Neural progenitor cell (in vitro differentiated cells): ENCODE measurements around the gene SREBF1. TPM values are rescaled to one million over a fixed set of nuclear protein-coding genes. Genes with fewer than 3 reads are reported as not detected.

Source experiments
- DNase-seq: peaks from one replicate; pipeline ENCODE4 v3.0.0-alpha.2; 2016; ENCODE audit warnings: low spot score
- H2AFZ ChIP-seq: fragments of 200-600 bp; sonication (generic); replicated peaks from 2 replicates; pipeline ENCODE4 v1.6.1; 2016; ENCODE audit warnings: antibody characterized with exemption
- H3F3A ChIP-seq: fragments of 200-600 bp; sonication (generic); 2 replicates; pipeline ENCODE4 v1.6.1; 2016; ENCODE audit warnings: antibody characterized with exemption, low read depth
- H3K27ac ChIP-seq: fragments of 200-600 bp; sonication (generic); 2 replicates; pipeline ENCODE4 v1.5.1; 2016; ENCODE audit warnings: mild to moderate bottlenecking
- H3K27me3 ChIP-seq: fragments of 200-600 bp; sonication (generic); 2 replicates; pipeline ENCODE4 v1.6.1; 2016; ENCODE audit warnings: mild to moderate bottlenecking, moderate library complexity
- H3K36me3 ChIP-seq: fragments of 200-600 bp; sonication (generic); 2 replicates; pipeline ENCODE4 v1.5.1; 2016
- H3K4me1 ChIP-seq: fragments of 200-600 bp; sonication (generic); 2 replicates; pipeline ENCODE4 v1.6.1; 2016; ENCODE audit warnings: mixed run types
- H3K4me2 ChIP-seq: fragments of 200-600 bp; sonication (generic); 2 replicates; pipeline ENCODE4 v1.6.1; 2016
- H3K4me3 ChIP-seq: fragments of 200-600 bp; sonication (generic); 2 replicates; pipeline ENCODE4 v1.5.1; 2016
- H3K79me2 ChIP-seq: fragments of 200-600 bp; sonication (generic); 2 replicates; pipeline ENCODE4 v1.6.1; 2016; ENCODE audit warnings: low read depth
- H3K9ac ChIP-seq: fragments of 200-600 bp; sonication (generic); 2 replicates; pipeline ENCODE4 v1.6.1; 2016
- H3K9me3 ChIP-seq: fragments of 200-600 bp; sonication (generic); 2 replicates; pipeline ENCODE4 v1.5.1; 2016; ENCODE audit warnings: low read depth
- H4K20me1 ChIP-seq: fragments of 200-600 bp; sonication (generic); 2 replicates; pipeline ENCODE4 v1.6.1; 2016; ENCODE audit warnings: low read depth
- H3K27ac Mint-ChIP-seq: 3 replicates; pipeline ENCODE4 v1.8.0; 2021; ENCODE audit warnings: mixed read lengths
- H3K27me3 Mint-ChIP-seq: 2 replicates; pipeline ENCODE4 v1.8.0; 2022; ENCODE audit warnings: low read depth, mild to moderate bottlenecking, inconsistent platforms, moderate library complexity, mixed read lengths; ENCODE audit not compliant: insufficient read depth
- H3K36me3 Mint-ChIP-seq: 3 replicates; pipeline ENCODE4 v1.8.0; 2021; ENCODE audit warnings: mixed read lengths
- H3K4me1 Mint-ChIP-seq: 3 replicates; pipeline ENCODE4 v1.8.0; 2021; ENCODE audit warnings: mixed read lengths
- H3K4me3 Mint-ChIP-seq: 3 replicates; pipeline ENCODE4 v1.8.0; 2021; ENCODE audit warnings: mild to moderate bottlenecking, moderate library complexity, mixed read lengths
- H3K9me3 Mint-ChIP-seq: 3 replicates; pipeline ENCODE4 v1.8.0; 2020; ENCODE audit warnings: mixed read lengths
- EZH2 ChIP-seq: fragments of 200-600 bp; sonication (generic); IDR thresholded peaks from 2 replicates; pipeline ENCODE4 v1.6.1; 2017; ENCODE audit warnings: antibody characterized with exemption, mild to moderate bottlenecking, moderate library complexity
- EZH2phosphoT487 ChIP-seq: fragments of 200-600 bp; sonication (generic); IDR thresholded peaks from 2 replicates; pipeline ENCODE4 v1.6.1; 2017; ENCODE audit warnings: antibody characterized with exemption
- total RNA-seq: library from RNA; depleted of rRNA; stranded (reverse); fragments of >200 nt; gene quantifications from 2 replicates; pipeline ENCODE4 v1.2.3, GENCODE V29; 2015; ENCODE audit warnings: low replicate concordance
- TF ChIP-seq, protein P1 (sequence below): fragments of 200-600 bp; sonication (generic); IDR thresholded peaks from 2 replicates; pipeline ENCODE4 v1.5.1; 2017; ENCODE audit warnings: antibody characterized with exemption, mild to moderate bottlenecking

Gene SREBF1
- total RNA-seq, 1 donor from 2014 or later, result 12.7 TPM

DNA sequence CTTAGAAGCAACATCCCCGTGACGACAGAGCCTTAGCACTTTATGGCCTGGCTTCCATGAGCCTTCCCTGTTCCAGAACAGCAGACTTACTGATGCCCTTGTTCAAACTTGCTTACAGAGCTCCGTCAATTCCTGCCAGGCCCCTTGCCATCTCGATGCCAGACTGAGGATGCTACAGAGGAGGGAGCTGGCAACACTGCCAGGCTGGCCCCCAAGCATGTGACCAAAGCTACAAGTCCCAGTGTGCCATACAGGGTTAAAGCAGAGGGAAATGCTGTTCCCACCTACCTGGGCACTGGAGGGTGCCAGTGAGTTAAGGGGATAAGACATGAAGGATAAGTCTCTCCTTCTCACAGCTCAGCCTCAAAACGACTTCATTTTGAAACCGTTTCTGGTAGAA is 33.5 kb upstream of the SREBF1 start:
- H3K4me3 ChIP-seq, result no peak overlapping the region
- no peaks in the 10 kb centered on the region for H3K9me3 Mint-ChIP-seq
- no peaks in the 10 kb centered on the region for H3K9me3 ChIP-seq
- no peak overlapping the region for H3K27ac Mint-ChIP-seq
- peaks cover 20% of the 10 kb centered on the region for H3K4me1 ChIP-seq
- H3K36me3 Mint-ChIP-seq, result peaks cover 8% of the 10 kb centered on the region
- peaks cover 51% of the 10 kb centered on the region for H3K4me1 Mint-ChIP-seq
- no peaks in the 10 kb centered on the region for H3K79me2 ChIP-seq
- H3K4me3 Mint-ChIP-seq, result no peak overlapping the region
- H3K36me3 ChIP-seq, result no peaks in the 10 kb centered on the region
- no peak overlapping the region for H2AFZ ChIP-seq
- DNase-seq, result no peak
- H3K27ac ChIP-seq, result no peak overlapping the region
- TF ChIP-seq EZH2phosphoT487 (no peak), EZH2 (no peak)
- TF ChIP-seq, protein P1, sequence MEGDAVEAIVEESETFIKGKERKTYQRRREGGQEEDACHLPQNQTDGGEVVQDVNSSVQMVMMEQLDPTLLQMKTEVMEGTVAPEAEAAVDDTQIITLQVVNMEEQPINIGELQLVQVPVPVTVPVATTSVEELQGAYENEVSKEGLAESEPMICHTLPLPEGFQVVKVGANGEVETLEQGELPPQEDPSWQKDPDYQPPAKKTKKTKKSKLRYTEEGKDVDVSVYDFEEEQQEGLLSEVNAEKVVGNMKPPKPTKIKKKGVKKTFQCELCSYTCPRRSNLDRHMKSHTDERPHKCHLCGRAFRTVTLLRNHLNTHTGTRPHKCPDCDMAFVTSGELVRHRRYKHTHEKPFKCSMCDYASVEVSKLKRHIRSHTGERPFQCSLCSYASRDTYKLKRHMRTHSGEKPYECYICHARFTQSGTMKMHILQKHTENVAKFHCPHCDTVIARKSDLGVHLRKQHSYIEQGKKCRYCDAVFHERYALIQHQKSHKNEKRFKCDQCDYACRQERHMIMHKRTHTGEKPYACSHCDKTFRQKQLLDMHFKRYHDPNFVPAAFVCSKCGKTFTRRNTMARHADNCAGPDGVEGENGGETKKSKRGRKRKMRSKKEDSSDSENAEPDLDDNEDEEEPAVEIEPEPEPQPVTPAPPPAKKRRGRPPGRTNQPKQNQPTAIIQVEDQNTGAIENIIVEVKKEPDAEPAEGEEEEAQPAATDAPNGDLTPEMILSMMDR, result no peak
- peaks cover 10% of the 10 kb centered on the region for H4K20me1 ChIP-seq
- peaks cover 24% of the 10 kb centered on the region for H3F3A ChIP-seq
- H3K27me3 ChIP-seq, result peaks cover 65% of the 10 kb centered on the region
- H3K4me2 ChIP-seq, result no peak overlapping the region
- H3K27me3 Mint-ChIP-seq, result no peaks in the 10 kb centered on the region
- H3K9ac ChIP-seq, result no peak overlapping the region

GRCh38 chr17:17868641-17869522 is 32.1 kb upstream of the SREBF1 start:
- H2AFZ ChIP-seq, result no peak overlapping the region
- TF ChIP-seq EZH2 (no peak), EZH2phosphoT487 (no peak)
- TF ChIP-seq, protein P1, result no peak
- H3K4me2 ChIP-seq, result peak overlapping the region; percentile 71
- Mint-ChIP-seq H3K4me1 (peaks cover 51% of the 10 kb centered on the region), H3K27ac (peak overlapping the region; percentile 85), H3K9me3 (no peaks in the 10 kb centered on the region), H3K27me3 (peaks cover 3% of the 10 kb centered on the region), H3K4me3 (peak overlapping the region; percentile 65), H3K36me3 (peaks cover 8% of the 10 kb centered on the region)
- no peak overlapping the region for H3K27ac ChIP-seq
- DNase-seq, result peak; percentile 69
- no peaks in the 10 kb centered on the region for H3K36me3 ChIP-seq
- H3K9ac ChIP-seq, result no peak overlapping the region
- peaks cover 24% of the 10 kb centered on the region for H3F3A ChIP-seq
- no peaks in the 10 kb centered on the region for H3K9me3 ChIP-seq
- H3K4me3 ChIP-seq, result no peak overlapping the region
- H3K27me3 ChIP-seq, result peaks cover 64% of the 10 kb centered on the region
- H4K20me1 ChIP-seq, result peaks cover 10% of the 10 kb centered on the region
- peaks cover 20% of the 10 kb centered on the region for H3K4me1 ChIP-seq
- no peaks in the 10 kb centered on the region for H3K79me2 ChIP-seq

- peaks cover 8% of the 10 kb centered on the region for H3K27me3 Mint-ChIP-seq
- no peaks in the 10 kb centered on the region for H3K9me3 Mint-ChIP-seq
- no peaks in the 10 kb centered on the region for H3K9me3 ChIP-seq
Measured at GRCh38 chr17:17866897-17867296, 30.1 kb upstream of the SREBF1 start.

More at GRCh38 chr17:17866897-17867296, 30.1 kb upstream of the SREBF1 start:
- H2AFZ ChIP-seq, result no peak overlapping the region
- no peak overlapping the region for H3K27ac ChIP-seq
- H3K27me3 ChIP-seq, result peaks cover 61% of the 10 kb centered on the region
- H3K4me3 ChIP-seq, result no peak overlapping the region
- Mint-ChIP-seq H3K4me1 (peaks cover 53% of the 10 kb centered on the region), H3K27ac (peak overlapping the region; percentile 25), H3K36me3 (peaks cover 6% of the 10 kb centered on the region), H3K4me3 (peak overlapping the region; percentile 38)
- peaks cover 20% of the 10 kb centered on the region for H3K4me1 ChIP-seq
- peaks cover 10% of the 10 kb centered on the region for H4K20me1 ChIP-seq
- TF ChIP-seq EZH2, result no peak
- no peak for TF ChIP-seq EZH2phosphoT487
- TF ChIP-seq, protein P1, result no peak
- no peak for DNase-seq
- no peaks in the 10 kb centered on the region for H3K79me2 ChIP-seq
- H3F3A ChIP-seq, result peaks cover 24% of the 10 kb centered on the region
- H3K4me2 ChIP-seq, result no peak overlapping the region
- H3K9ac ChIP-seq, result no peak overlapping the region
- no peaks in the 10 kb centered on the region for H3K36me3 ChIP-seq
